ENCODE results near the gene SLC13A2. TPM values are rescaled to one million over a fixed set of nuclear protein-coding genes. Genes with fewer than 3 reads are reported as not detected.

SLC13A2 gene
- total and polyA plus RNA-seq, 2 of the 4 experiments (the other 2 are of a cell fraction): not detected

DNA sequence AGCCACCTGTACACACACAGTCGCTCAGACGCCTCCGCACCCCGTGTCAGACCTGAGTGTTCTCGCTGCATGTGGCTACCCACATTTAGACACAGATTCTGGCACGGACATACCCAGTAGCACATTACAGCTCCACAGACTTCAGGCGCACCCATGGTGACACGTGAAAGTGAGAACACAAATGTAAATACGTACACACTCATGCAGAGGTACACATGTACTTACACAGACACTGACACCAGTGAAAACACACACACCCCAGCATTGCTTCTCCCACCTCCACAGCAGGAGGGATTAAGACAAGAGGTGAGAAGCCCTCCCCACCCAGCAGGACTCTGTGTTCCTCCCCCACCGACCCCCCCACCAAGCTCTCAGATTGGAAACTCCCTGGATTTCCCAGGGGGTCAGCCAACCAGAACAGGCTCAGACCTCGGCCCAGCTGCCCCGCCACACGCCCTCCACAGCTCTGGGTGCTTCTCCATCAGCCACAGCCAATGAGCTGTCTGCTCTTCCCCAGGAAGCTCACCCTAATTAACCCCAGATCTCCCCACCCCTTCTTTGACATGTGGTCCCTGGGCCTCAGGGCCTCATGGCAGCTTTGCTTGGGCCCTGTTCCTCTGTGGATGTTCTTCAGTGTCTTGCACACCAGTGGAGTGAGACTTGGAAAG, 27.4 kb downstream of the SLC13A2 start:
- ChIA-PET CTCF (no interaction called here), POLR2A (ENCODE audit: unreplicated experiment) (no interaction called here)
- Histone ChIP-seq H3K4me2 (ENCODE audit: low read depth, low read length) (no peak overlapping the region), H2AK9ac (replicated peaks; ENCODE audit: low read depth, low read length, poor library complexity) (no peak overlapping the region), H3K27me3 (ENCODE audit: control insufficient read depth, insufficient read depth, low read length) (peaks cover 61% of the 10 kb centered on the region), H3K4me3 (ENCODE audit: insufficient read depth, low read depth, low read length) (no peak overlapping the region), H4K20me1 (ENCODE audit: insufficient read depth, low read length) (no peaks in the 10 kb centered on the region), H3K9me3 (ENCODE audit: control insufficient read depth, insufficient read depth, low read length) (no peaks in the 10 kb centered on the region), H4K8ac (ENCODE audit: low read depth in 2 of 2, low read length in 2 of 2) (no peak overlapping the region), H3K14ac (replicated peaks; ENCODE audit: low read depth, low read length) (no peak overlapping the region), H3K9ac (ENCODE audit: low read depth, low read length) (no peak overlapping the region), H2BK5ac (ENCODE audit: low read depth, low read length, poor library complexity, severe bottlenecking) (no peak overlapping the region), H2BK15ac (ENCODE audit: low read depth, low read length) (no peak overlapping the region), H3K79me1 (ENCODE audit: low read depth in 1 of 2, low read length in 2 of 2) (no peaks in the 10 kb centered on the region), H3K4me1 (ENCODE audit: control insufficient read depth, insufficient read depth, low read length) (no peaks in the 10 kb centered on the region), H2BK120ac (ENCODE audit: low read depth, low read length) (no peak overlapping the region), H3K36me3 (ENCODE audit: control insufficient read depth, insufficient read depth, low read length) (no peaks in the 10 kb centered on the region), H3K18ac (ENCODE audit: low read depth, low read length) (no peak overlapping the region), H2BK20ac (ENCODE audit: low read depth, low read length) (no peak overlapping the region), H2AK5ac (ENCODE audit: low read depth, low read length) (no peak overlapping the region), H3K4ac (ENCODE audit: low read depth, low read length) (no peak overlapping the region), H3K56ac (ENCODE audit: extremely low read depth, insufficient read depth, low read length) (no peak overlapping the region), H3K23ac (ENCODE audit: low read depth, low read length) (no peak overlapping the region), H2AFZ (replicated peaks; ENCODE audit: low read length, poor library complexity) (no peak overlapping the region), H3K9me1 (ENCODE audit: insufficient read depth, low read length) (no peaks in the 10 kb centered on the region), H4K91ac (ENCODE audit: insufficient read depth, low read depth, low read length) (no peak overlapping the region), H3K27ac (ENCODE audit: insufficient read depth, low read length) (no peak overlapping the region), H4K5ac (ENCODE audit: low read depth, low read length) (no peak overlapping the region)
- WGBS, 2 experiments (ENCODE audit: extremely low coverage in 2 of 2, insufficient read length in 1 of 2): 58% methylated on average over 9 of the region's 13 CpGs; no CpG with 5 or more reads in 1 of the 2 experiments
- DNase-seq (no peak), ATAC-seq (ENCODE audit: low read depth) (no peak)
- dilution Hi-C loops (cut with HindIII; ENCODE audit: low sequenced_read_pairs, unreplicated experiment) (no loop called here), in situ Hi-C loops (cut with MboI; ENCODE audit: low sequenced_read_pairs) (no loop called here), intact Hi-C loops (cut with micrococcal nuclease) (no loop called here)
- TF ChIP-seq POLR2A (IDR thresholded peaks at IDR 0.05; ENCODE audit: low read depth, low read length) (no peak), FOS (IDR thresholded peaks at IDR 0.05; ENCODE audit: low read depth, low read length) (no peak), CHD1 (IDR thresholded peaks at IDR 0.05; ENCODE audit: low read depth, low read length) (no peak), MXI1 (IDR thresholded peaks at IDR 0.05; ENCODE audit: borderline replicate concordance, low read depth, low read length) (no peak), SMC3 (IDR thresholded peaks at IDR 0.05; ENCODE audit: low read depth, low read length) (no peak), NFE2L2 (IDR thresholded peaks at IDR 0.05; ENCODE audit: low read depth, low read length) (no peak)
- TF ChIP-seq, protein P1, sequence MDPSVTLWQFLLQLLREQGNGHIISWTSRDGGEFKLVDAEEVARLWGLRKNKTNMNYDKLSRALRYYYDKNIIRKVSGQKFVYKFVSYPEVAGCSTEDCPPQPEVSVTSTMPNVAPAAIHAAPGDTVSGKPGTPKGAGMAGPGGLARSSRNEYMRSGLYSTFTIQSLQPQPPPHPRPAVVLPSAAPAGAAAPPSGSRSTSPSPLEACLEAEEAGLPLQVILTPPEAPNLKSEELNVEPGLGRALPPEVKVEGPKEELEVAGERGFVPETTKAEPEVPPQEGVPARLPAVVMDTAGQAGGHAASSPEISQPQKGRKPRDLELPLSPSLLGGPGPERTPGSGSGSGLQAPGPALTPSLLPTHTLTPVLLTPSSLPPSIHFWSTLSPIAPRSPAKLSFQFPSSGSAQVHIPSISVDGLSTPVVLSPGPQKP (IDR thresholded peaks at IDR 0.05; ENCODE audit: borderline replicate concordance, low read depth, low read length): no peak
- BruUV-seq (replicated peaks): no TSS peak
